HG02970 (cell line): ENCODE data around the gene TP53.
A peak's percentile ranks its signal among the peaks of the same experiment; 100 is the strongest.
"Not testable (repeated sequence)": the region's sequence is repeated elsewhere in the genome, so short reads cannot be mapped to it uniquely, and the experiment has no call there.

Source experiments
- ATAC-seq: cut with Tn5 transposase; IDR thresholded peaks from one replicate; pipeline ENCODE4 v1.9.1; 2021; ENCODE audit warnings: mild to moderate bottlenecking, moderate library complexity, moderate number of reproducible peaks; ENCODE audit not compliant: unreplicated experiment, low FRiP score

Gene TP53

DNA sequence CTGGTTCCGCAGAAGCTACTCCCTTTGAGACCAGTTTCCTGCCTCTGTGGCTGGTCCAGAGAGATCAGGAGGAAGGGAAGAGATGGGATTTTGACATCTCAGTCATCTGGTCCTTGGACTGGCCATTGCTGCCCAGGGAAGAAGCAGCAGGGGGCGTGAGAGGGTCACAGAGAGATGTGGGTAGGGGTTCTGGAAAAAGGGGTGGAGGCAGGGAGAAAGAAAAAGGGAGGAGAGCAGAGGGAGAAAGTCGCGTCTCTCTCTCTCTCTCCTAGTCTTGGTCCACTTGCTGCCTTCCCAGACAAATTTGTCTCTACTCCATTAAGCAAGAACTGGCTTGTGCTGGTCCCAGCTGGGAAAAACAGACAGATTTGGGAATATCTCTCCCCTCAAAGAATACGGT is 52.9 kb downstream of the TP53 start:
- ATAC-seq: no peak

DNA sequence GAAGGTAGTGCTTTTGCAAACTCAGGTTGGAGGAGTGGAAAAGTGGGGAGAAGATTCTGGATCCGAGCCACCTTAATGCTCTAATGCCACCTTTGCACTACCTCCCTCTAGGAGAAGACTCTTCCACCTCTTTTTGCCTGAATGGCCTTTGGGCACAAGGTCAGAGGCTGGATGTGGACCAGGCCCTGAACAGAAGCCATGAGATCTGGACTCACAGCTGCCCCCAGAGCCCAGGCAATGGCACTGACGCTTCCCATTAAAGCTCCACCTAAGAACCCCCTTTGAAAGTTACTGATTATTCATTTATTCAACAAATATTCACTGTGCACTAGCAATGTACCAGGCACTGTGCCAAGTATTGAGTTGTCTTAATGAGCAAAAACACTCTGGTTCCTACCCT is 54.2 kb downstream of the TP53 start:
- ATAC-seq: no peak

- ATAC-seq: no peak
Observed at GRCh38 chr17:7632492-7632894, 54.8 kb downstream of the TP53 start.

GRCh38 chr17:7631398-7632380 is 55.6 kb downstream of the TP53 start:
- ATAC-seq: no peak

- ATAC-seq: no peak
Observed at GRCh38 chr17:7629939-7630571, 57.2 kb downstream of the TP53 start, which contains the start of gene SHBG. Gene SHBG, plus strand, starts transcription at chr17:7630135. Its CDS starts 38 bp downstream, at chr17:7630173.

- peak; percentile 67 for ATAC-seq
Observed at GRCh38 chr17:7627250-7628121, 59.8 kb downstream of the TP53 start, which contains the start of gene SAT2. Gene SAT2, minus strand, starts transcription at chr17:7627821. Its CDS starts 186 bp downstream, at chr17:7627635.

DNA sequence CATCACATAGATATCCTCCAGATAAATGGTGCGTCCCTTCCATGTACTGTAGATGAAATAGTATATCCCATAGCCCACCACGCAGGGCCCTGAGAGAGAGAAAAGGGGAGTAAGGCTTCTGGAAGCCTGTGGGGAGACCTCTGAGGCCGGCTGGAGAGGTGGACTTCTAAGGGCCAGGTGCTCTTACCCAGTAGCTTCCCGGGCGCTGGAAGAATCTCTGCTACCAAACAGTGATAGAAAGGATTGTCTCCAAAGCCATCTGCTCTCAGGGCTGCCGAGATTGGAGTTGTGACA is 60.4 kb downstream of the TP53 start:
- no peak for ATAC-seq

- no peak for ATAC-seq
Observed at GRCh38 chr17:7626307-7626706, 61.0 kb downstream of the TP53 start.

DNA sequence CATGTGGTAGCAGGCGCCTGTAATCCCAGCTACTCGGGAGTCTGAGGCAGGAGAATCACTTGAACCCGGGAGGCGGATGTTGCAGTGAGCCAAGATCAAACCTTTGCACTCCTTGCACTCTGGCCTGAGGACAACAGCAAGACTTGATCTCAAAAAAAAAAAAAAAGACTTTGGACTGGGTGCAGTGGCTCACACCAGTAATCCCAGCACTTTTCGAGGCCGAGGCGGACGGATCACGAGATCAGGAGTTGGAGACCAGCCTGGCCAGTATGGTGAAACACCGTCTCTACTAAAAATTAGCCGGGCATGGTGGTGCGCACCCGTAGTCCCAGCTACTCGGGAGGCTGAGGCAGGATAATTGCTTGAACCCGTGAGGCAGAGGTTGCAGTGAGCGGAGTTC is 61.5 kb downstream of the TP53 start:
- not testable (repeated sequence) for ATAC-seq

DNA sequence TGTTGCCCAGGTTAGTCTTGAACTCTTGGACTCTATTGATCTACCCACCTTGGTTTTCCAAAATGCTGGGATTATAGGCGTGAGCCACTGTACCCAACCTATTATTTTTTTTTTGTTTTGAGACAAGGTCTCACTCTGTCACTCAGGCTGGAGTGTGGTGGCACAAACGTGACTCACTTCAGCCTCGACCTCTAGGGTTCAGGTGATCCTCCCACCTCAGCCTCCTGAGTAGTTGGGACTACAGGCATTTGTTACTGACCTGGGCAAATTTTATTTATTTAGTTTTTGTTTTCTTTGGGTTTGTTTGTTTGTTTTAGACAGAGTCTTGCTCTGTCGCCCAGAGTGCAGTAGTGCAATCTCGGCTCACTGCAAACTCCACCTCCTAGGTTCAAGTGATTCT is 63.6 kb downstream of the TP53 start:
- no peak for ATAC-seq

DNA sequence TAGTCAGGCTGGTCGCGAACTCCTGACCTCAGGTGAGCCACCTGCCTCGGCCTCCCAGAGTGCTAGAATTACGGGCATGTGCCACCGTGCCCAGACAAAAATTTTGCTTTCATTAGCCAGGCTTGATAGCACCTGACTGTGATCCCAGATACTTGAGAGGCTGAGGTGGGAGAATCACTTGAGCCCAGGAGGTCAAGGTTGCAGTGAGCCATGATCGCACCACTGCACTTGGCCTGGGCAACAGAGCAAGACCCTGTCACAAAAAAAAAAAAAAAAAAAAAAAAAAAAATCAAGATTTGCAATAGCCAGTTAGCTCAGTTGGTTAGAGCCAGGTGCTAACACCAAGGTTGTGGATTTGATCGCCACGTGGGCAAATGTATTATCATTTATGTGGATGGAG is 66.5 kb downstream of the TP53 start:
- no peak for ATAC-seq

GRCh38 chr17:7618608-7619007 is 68.7 kb downstream of the TP53 start:
- no peak for ATAC-seq
